HepG2 (cell line): ENCODE data around the gene TPRN. TPM values are rescaled to one million over a fixed set of nuclear protein-coding genes. Genes with fewer than 3 reads are reported as not detected.
A peak's percentile ranks its signal among the peaks of the same experiment; 100 is the strongest.

ENCODE experiments used
- AHR ChIP-seq: IDR thresholded peaks from 2 replicates; pipeline ENCODE4 v1.6.1; 2018; ENCODE audit warnings: missing genetic modification reagents, missing compliant biosample characterization
- MEIS1 ChIP-seq: sonication (generic); formaldehyde crosslinking; IDR thresholded peaks from 2 replicates; pipeline ENCODE4 v1.9.0; 2021; ENCODE audit warnings: mild to moderate bottlenecking, missing genetic modification reagents, moderate library complexity, borderline replicate concordance
- NFE2L2 ChIP-seq: fragments of 150-350 bp; IDR thresholded peaks from 2 replicates; pipeline ENCODE4 v1.6.1; 2014; ENCODE audit warnings: low read length
- PAX8 ChIP-seq: sonication (generic); formaldehyde crosslinking; IDR thresholded peaks from 2 replicates; pipeline ENCODE4 v1.8.0; 2022; ENCODE audit warnings: mild to moderate bottlenecking, missing genetic modification reagents, borderline replicate concordance
- SRSF4 ChIP-seq: fragments of 200-400 bp; formaldehyde crosslinking; IDR thresholded peaks from one replicate; pipeline ENCODE4 v1.6.1; 2018; ENCODE audit warnings: mild to moderate bottlenecking, low read depth, low read length, moderate library complexity; ENCODE audit not compliant: poor library complexity, severe bottlenecking
- THAP11 ChIP-seq: IDR thresholded peaks from 2 replicates; pipeline ENCODE4 v1.6.1; 2016; ENCODE audit warnings: missing biosample characterization, missing genetic modification reagents
- ZNF264 ChIP-seq: sonication (generic); formaldehyde crosslinking; IDR thresholded peaks from 2 replicates; pipeline ENCODE4 v1.4.0; 2020; ENCODE audit warnings: missing genetic modification reagents
- ZNF547 ChIP-seq: sonication (generic); formaldehyde crosslinking; IDR thresholded peaks from 2 replicates; pipeline ENCODE4 v1.5.1; 2020; ENCODE audit warnings: mild to moderate bottlenecking, missing genetic modification reagents
- polyA plus RNA-seq, 8 experiments: library from polyadenylated mRNA; depleted of rRNA in 3 of 8; stranded (reverse) in 7 of 8; unstranded in 1 of 8; fragments of >200 nt; fragmentation: Illumina TruSeq in 4 of 8; extraction: Trizol in 4 of 8; gene quantifications; 2 replicates each; pipeline versions ENCODE4 v1.2.1 to v1.2.3, GENCODE V29; 2011 to 2016; ENCODE audit warnings: low read depth in 4 of 8, missing spikeins in 1 of 8, mixed read lengths in 1 of 8; ENCODE audit not compliant: insufficient read depth in 1 of 8
- total RNA-seq, 5 experiments: library from RNA; depleted of rRNA; stranded (reverse); fragments of >200 nt; fragmentation: Illumina TruSeq; extraction: Trizol; gene quantifications; 2 replicates each; pipeline ENCODE4 v1.2.3, GENCODE V29; 2016; ENCODE audit warnings: low read depth in 1 of 5
- TF ChIP-seq, protein P1 (sequence below): sonication (generic); formaldehyde crosslinking; IDR thresholded peaks from 2 replicates; pipeline ENCODE4 v1.4.0; 2020; ENCODE audit warnings: missing genetic modification reagents, borderline replicate concordance
- TF ChIP-seq, protein P2 (sequence below): sonication (generic); formaldehyde crosslinking; IDR thresholded peaks from 2 replicates; pipeline ENCODE4 v1.4.0; 2020; ENCODE audit warnings: missing genetic modification reagents
- TF ChIP-seq, protein P3 (sequence below): sonication (generic); formaldehyde crosslinking; IDR thresholded peaks from 2 replicates; pipeline ENCODE4 v1.5.0; 2020; ENCODE audit warnings: missing genetic modification reagents
- TF ChIP-seq, protein P4 (sequence below): sonication (generic); formaldehyde crosslinking; IDR thresholded peaks from 2 replicates; pipeline ENCODE4 v1.4.0; 2020; ENCODE audit warnings: missing genetic modification reagents, borderline replicate concordance
- TF ChIP-seq, protein P5 (sequence below): sonication (generic); formaldehyde crosslinking; IDR thresholded peaks from 2 replicates; pipeline ENCODE4 v1.9.0; 2022; ENCODE audit warnings: low read depth, missing genetic modification reagents
- TF ChIP-seq, protein P6 (sequence below): sonication (generic); formaldehyde crosslinking; IDR thresholded peaks from 2 replicates; pipeline ENCODE4 v1.4.0; 2020; ENCODE audit warnings: mild to moderate bottlenecking, missing genetic modification reagents, borderline replicate concordance

The TPRN gene
- total and polyA plus RNA-seq, 2 of the 13 experiments (the other 11 are each of a cell fraction or from before 2014, with no cell fraction given) = 10.1 to 19.2 TPM

DNA sequence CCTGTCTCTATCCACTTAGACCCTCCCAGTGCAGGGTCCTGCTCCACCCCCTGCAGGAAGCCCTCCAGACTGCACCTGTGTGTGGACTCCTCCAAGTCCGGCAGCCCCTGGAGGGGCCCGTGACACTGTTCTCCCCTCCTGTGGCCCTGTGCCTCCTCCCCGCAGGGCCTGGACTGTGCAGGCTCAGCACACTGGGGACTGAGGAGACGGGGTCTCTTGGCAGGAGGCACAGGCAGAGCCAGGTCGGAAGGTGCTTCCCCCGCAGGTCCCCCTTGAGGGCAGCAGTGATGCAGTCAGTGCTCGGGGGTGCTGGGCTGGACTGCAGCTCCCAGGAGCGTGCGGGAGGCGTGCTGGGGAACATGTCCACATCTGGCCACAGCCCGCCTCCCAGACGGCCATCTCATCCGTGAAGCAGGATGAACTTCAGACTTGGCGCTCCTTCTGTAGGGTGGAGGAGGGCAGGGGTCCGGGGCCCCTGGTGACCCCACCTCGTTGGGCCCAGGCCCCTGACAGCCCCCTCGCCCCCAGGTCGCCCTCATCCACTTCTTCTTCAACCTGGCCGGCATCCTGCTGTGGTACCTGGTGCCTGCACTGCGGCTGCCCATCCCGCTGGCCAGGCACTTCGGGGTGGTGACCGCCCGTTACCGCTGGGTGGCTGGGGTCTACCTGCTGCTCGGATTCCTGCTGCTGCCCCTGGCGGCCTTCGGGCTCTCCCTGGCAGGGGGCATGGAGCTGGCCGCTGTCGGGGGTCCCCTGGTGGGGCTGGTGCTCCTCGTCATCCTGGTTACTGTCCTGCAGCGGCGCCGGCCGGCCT is 35.1 kb upstream of the TPRN start (continued):
- TF ChIP-seq, protein P1, sequence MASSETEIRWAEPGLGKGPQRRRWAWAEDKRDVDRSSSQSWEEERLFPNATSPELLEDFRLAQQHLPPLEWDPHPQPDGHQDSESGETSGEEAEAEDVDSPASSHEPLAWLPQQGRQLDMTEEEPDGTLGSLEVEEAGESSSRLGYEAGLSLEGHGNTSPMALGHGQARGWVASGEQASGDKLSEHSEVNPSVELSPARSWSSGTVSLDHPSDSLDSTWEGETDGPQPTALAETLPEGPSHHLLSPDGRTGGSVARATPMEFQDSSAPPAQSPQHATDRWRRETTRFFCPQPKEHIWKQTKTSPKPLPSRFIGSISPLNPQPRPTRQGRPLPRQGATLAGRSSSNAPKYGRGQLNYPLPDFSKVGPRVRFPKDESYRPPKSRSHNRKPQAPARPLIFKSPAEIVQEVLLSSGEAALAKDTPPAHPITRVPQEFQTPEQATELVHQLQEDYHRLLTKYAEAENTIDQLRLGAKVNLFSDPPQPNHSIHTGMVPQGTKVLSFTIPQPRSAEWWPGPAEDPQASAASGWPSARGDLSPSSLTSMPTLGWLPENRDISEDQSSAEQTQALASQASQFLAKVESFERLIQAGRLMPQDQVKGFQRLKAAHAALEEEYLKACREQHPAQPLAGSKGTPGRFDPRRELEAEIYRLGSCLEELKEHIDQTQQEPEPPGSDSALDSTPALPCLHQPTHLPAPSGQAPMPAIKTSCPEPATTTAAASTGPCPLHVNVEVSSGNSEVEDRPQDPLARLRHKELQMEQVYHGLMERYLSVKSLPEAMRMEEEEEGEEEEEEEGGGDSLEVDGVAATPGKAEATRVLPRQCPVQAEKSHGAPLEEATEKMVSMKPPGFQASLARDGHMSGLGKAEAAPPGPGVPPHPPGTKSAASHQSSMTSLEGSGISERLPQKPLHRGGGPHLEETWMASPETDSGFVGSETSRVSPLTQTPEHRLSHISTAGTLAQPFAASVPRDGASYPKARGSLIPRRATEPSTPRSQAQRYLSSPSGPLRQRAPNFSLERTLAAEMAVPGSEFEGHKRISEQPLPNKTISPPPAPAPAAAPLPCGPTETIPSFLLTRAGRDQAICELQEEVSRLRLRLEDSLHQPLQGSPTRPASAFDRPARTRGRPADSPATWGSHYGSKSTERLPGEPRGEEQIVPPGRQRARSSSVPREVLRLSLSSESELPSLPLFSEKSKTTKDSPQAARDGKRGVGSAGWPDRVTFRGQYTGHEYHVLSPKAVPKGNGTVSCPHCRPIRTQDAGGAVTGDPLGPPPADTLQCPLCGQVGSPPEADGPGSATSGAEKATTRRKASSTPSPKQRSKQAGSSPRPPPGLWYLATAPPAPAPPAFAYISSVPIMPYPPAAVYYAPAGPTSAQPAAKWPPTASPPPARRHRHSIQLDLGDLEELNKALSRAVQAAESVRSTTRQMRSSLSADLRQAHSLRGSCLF (CRISPR knock-in tag) = no peak
- TF ChIP-seq NFE2L2 (no peak), PAX8 (CRISPR knock-in tag) (no peak), MEIS1 (CRISPR knock-in tag) (no peak), AHR (CRISPR knock-in tag) (no peak), ZNF264 (CRISPR knock-in tag) (peak; percentile 47; the same call in 1 of the 2 replicates), SRSF4 (no peak), ZNF547 (no peak; the same call in none of the 2 replicates), THAP11 (CRISPR knock-in tag) (peak; percentile 35; the same call in 1 of the 2 replicates)
- TF ChIP-seq, protein P2, sequence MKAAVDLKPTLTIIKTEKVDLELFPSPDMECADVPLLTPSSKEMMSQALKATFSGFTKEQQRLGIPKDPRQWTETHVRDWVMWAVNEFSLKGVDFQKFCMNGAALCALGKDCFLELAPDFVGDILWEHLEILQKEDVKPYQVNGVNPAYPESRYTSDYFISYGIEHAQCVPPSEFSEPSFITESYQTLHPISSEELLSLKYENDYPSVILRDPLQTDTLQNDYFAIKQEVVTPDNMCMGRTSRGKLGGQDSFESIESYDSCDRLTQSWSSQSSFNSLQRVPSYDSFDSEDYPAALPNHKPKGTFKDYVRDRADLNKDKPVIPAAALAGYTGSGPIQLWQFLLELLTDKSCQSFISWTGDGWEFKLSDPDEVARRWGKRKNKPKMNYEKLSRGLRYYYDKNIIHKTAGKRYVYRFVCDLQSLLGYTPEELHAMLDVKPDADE (CRISPR knock-in tag) = no peak
- TF ChIP-seq, protein P3, sequence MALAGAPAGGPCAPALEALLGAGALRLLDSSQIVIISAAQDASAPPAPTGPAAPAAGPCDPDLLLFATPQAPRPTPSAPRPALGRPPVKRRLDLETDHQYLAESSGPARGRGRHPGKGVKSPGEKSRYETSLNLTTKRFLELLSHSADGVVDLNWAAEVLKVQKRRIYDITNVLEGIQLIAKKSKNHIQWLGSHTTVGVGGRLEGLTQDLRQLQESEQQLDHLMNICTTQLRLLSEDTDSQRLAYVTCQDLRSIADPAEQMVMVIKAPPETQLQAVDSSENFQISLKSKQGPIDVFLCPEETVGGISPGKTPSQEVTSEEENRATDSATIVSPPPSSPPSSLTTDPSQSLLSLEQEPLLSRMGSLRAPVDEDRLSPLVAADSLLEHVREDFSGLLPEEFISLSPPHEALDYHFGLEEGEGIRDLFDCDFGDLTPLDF (CRISPR knock-in tag) = no peak
- TF ChIP-seq, protein P4, sequence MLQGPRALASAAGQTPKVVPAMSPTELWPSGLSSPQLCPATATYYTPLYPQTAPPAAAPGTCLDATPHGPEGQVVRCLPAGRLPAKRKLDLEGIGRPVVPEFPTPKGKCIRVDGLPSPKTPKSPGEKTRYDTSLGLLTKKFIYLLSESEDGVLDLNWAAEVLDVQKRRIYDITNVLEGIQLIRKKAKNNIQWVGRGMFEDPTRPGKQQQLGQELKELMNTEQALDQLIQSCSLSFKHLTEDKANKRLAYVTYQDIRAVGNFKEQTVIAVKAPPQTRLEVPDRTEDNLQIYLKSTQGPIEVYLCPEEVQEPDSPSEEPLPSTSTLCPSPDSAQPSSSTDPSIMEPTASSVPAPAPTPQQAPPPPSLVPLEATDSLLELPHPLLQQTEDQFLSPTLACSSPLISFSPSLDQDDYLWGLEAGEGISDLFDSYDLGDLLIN (CRISPR knock-in tag) = no peak
- TF ChIP-seq, protein P5, sequence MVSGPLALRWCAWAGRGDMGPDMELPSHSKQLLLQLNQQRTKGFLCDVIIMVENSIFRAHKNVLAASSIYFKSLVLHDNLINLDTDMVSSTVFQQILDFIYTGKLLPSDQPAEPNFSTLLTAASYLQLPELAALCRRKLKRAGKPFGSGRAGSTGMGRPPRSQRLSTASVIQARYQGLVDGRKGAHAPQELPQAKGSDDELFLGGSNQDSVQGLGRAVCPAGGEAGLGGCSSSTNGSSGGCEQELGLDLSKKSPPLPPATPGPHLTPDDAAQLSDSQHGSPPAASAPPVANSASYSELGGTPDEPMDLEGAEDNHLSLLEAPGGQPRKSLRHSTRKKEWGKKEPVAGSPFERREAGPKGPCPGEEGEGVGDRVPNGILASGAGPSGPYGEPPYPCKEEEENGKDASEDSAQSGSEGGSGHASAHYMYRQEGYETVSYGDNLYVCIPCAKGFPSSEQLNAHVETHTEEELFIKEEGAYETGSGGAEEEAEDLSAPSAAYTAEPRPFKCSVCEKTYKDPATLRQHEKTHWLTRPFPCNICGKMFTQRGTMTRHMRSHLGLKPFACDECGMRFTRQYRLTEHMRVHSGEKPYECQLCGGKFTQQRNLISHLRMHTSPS (CRISPR knock-in tag) = no peak
- TF ChIP-seq, protein P6, sequence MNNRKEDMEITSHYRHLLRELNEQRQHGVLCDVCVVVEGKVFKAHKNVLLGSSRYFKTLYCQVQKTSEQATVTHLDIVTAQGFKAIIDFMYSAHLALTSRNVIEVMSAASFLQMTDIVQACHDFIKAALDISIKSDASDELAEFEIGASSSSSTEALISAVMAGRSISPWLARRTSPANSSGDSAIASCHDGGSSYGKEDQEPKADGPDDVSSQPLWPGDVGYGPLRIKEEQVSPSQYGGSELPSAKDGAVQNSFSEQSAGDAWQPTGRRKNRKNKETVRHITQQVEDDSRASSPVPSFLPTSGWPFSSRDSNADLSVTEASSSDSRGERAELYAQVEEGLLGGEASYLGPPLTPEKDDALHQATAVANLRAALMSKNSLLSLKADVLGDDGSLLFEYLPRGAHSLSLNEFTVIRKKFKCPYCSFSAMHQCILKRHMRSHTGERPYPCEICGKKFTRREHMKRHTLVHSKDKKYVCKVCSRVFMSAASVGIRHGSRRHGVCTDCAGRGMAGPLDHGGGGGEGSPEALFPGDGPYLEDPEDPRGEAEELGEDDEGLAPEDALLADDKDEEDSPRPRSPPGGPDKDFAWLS (CRISPR knock-in tag) = no peak
